Transverse colon (tissue), 4 donors: Measurements from ENCODE around the gene ASH1L. TPM values are rescaled to one million over a fixed set of nuclear protein-coding genes. Genes with fewer than 3 reads are reported as not detected.
"Not testable (repeated sequence)": the region's sequence is repeated elsewhere in the genome, so short reads cannot be mapped to it uniquely, and the experiment has no call there.

Experiments
- DNase-seq: peaks from one replicate; pipeline ENCODE4 v3.0.0-alpha.2; 2019
- H3K27ac ChIP-seq, 4 donors: fragments of 200-600 bp; sonication (generic); 2 replicates each; pipeline ENCODE4 v1.5.1; 2016 to 2018; ENCODE audit warnings: inconsistent platforms in 4 of 4
- H3K27me3 ChIP-seq: fragments of 200-600 bp; sonication (generic); 2 replicates; pipeline ENCODE4 v1.5.1; 2017; ENCODE audit warnings: inconsistent platforms
- H3K36me3 ChIP-seq, 4 donors: fragments of 200-600 bp; sonication (generic); 2 replicates each; pipeline ENCODE4 v1.5.1; 2017 to 2019; ENCODE audit warnings: inconsistent platforms in 4 of 4
- H3K4me1 ChIP-seq, 4 donors: fragments of 200-600 bp; sonication (generic); 2 replicates each; pipeline ENCODE4 v1.5.1; 2017 to 2020; ENCODE audit warnings: inconsistent platforms in 4 of 4
- H3K4me3 ChIP-seq, 4 donors: fragments of 200-600 bp; sonication (generic); 1 replicate in 1 of 4; 2 replicates in 3 of 4; pipeline versions ENCODE4 v1.5.1 to v1.6.1; 2017 to 2019; ENCODE audit warnings: inconsistent platforms in 4 of 4
- H3K9me3 ChIP-seq, 2 donors: fragments of 200-600 bp; sonication (generic); 2 replicates each; pipeline ENCODE4 v1.5.1; 2017 to 2019; ENCODE audit warnings: inconsistent platforms in 2 of 2
- EP300 ChIP-seq: sonication (generic); formaldehyde crosslinking; IDR thresholded peaks from one replicate; pipeline ENCODE4 v1.6.1; 2017; ENCODE audit warnings: antibody characterized with exemption, low read depth
- POLR2A ChIP-seq: fragments of 450-650 bp; IDR thresholded peaks from one replicate; pipeline ENCODE4 v1.6.1; 2016; ENCODE audit warnings: antibody characterized with exemption, mild to moderate bottlenecking, moderate library complexity
- POLR2AphosphoS5 ChIP-seq, 3 donors: sonication (generic); formaldehyde crosslinking; IDR thresholded peaks; one replicate each; pipeline ENCODE4 v1.6.1; 2016; ENCODE audit warnings: antibody characterized with exemption in 3 of 3
- WGBS, 2 donors: methylation state at CpG; one replicate each; pipeline ENCODE4 v1.1.5; 2018; ENCODE audit warnings: low coverage in 1 of 2; 5-methylcytosine and 5-hydroxymethylcytosine counted together
- in situ Hi-C, 4 donors: fragments of 200-750 bp; cut with MboI; loops; one replicate each; pipeline versions ENCODE4 v1.15.0 to v1.15.1; 2017; ENCODE audit warnings: low sequenced_read_pairs in 3 of 4, low pct_ligation_motif_present in 1 of 4, low pct_unique_long_range_greater_than_20kb in 1 of 4
- intact Hi-C: fragments of 100-400 bp; cut with DNase I; formaldehyde crosslinking; loops from one replicate; pipeline ENCODE4 v1.15.1; 2023; ENCODE audit warnings: low total_unique reads
- total RNA-seq, 4 donors: library from RNA; depleted of rRNA; stranded (reverse); fragments of >200 nt; gene quantifications; one replicate each; pipeline ENCODE4 v1.1.0, GENCODE V29; 2016
- TF ChIP-seq, protein P1 (sequence below), 5 experiments: fragments of 200-600 bp in 3 of 5; fragments of 450-650 bp in 2 of 5; sonication (generic) in 3 of 5; IDR thresholded peaks; 1 replicate in 2 of 5; 2 replicates in 3 of 5; pipeline ENCODE4 v1.5.1; 2016 to 2017; ENCODE audit warnings: antibody characterized with exemption in 5 of 5, inconsistent platforms in 3 of 5, mild to moderate bottlenecking in 2 of 5, moderate library complexity in 1 of 5

ASH1L gene
- total RNA-seq, 4 donors from 2014 or later: 47.4 to 206 (median 89.1) TPM

DNA sequence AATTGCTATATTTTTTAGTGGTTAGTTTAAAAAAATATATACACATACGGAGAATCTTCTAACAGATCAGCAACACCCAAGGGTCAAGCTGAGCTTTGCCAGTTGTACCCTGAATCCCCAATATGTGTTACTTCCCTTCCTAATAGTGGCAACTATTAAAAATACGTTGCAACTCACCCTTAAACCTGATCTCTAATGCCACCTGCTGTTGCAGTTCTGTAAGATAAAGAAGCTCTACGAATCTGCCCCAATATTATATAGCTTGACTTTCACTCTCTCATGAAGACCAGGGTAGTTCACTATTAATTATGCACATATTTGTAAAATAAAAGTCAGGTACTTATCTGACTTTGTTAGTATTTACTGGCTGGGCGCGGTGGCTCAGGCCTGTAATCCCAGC, 58.4 kb downstream of the ASH1L start:
- no peak for TF ChIP-seq POLR2AphosphoS5 (IDR thresholded peaks at IDR 0.05)
- TF ChIP-seq, protein P1, sequence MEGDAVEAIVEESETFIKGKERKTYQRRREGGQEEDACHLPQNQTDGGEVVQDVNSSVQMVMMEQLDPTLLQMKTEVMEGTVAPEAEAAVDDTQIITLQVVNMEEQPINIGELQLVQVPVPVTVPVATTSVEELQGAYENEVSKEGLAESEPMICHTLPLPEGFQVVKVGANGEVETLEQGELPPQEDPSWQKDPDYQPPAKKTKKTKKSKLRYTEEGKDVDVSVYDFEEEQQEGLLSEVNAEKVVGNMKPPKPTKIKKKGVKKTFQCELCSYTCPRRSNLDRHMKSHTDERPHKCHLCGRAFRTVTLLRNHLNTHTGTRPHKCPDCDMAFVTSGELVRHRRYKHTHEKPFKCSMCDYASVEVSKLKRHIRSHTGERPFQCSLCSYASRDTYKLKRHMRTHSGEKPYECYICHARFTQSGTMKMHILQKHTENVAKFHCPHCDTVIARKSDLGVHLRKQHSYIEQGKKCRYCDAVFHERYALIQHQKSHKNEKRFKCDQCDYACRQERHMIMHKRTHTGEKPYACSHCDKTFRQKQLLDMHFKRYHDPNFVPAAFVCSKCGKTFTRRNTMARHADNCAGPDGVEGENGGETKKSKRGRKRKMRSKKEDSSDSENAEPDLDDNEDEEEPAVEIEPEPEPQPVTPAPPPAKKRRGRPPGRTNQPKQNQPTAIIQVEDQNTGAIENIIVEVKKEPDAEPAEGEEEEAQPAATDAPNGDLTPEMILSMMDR (IDR thresholded peaks at IDR 0.05): peak in 2 of 5 experiments; percentile 12 to 33
- in situ Hi-C loops: no loop called here
- H3K4me3 ChIP-seq: no peak overlapping the region
- intact Hi-C loops: no loop called here
- DNase-seq: no peak
- 62 to 66% methylated on average over 5 of the region's 5 CpGs for WGBS, 2 donors
- H3K36me3 ChIP-seq: no peaks in the 10 kb centered on the region
- H3K9me3 ChIP-seq: no peaks in the 10 kb centered on the region
- no peaks in the 10 kb centered on the region for H3K27me3 ChIP-seq
- H3K4me1 ChIP-seq: peaks cover 7 to 38% (median 20%) of the 10 kb centered on the region in 4 donors
- H3K27ac ChIP-seq: no peak overlapping the region

DNA sequence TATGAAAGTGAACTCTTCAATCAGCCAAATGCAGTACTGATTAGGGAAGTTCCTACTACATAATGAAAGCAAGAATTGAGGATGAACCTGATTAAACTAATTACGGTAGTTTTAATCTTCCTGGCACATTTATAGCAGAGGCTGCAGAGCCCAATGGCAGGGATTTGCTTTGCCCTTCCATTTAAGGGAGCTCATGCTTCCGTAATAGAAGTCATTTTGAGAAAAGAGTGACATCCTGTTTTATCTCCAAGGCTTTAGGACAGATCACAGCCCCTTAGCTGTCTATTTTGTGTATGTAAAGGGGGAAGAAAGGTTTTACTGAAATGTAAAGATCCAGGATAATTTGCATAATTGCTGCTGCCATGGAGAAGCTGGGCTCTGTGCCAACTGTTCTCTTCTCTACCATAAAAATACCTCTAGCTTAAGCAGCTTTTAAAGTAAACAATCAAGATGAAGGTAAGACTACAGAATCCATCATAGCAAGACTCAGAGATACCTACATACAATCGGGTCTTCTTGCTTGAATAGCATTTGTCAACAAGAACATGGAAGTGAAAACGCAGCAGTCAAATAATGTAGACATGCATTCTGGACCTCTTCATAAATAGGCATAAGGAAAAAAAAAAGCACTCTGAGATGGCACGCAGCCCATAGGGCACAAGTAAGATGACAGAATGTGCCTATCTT, 62.5 kb downstream of the ASH1L start:
- TF ChIP-seq EP300 (no peak), POLR2A (no peak), POLR2AphosphoS5 (IDR thresholded peaks at IDR 0.05) (peak in 1 of 3 donors; percentile 17)
- TF ChIP-seq, protein P1 (IDR thresholded peaks at IDR 0.05): no peak
- H3K27me3 ChIP-seq: no peaks in the 10 kb centered on the region
- H3K4me3 ChIP-seq: no peak overlapping the region
- H3K4me1 ChIP-seq: peaks cover 7 to 27% (median 16%) of the 10 kb centered on the region in 4 donors
- H3K36me3 ChIP-seq: no peaks in the 10 kb centered on the region
- H3K27ac ChIP-seq: peak overlapping the region in 3 of 4 donors; percentile 4 to 39 (median 13)
- peak; percentile 67 for DNase-seq
- intact Hi-C loops: no loop called here
- no peaks in the 10 kb centered on the region for H3K9me3 ChIP-seq
- in situ Hi-C loops: no loop called here
- WGBS, 2 donors: 37 to 51% methylated on average over 5 of the region's 5 CpGs

DNA sequence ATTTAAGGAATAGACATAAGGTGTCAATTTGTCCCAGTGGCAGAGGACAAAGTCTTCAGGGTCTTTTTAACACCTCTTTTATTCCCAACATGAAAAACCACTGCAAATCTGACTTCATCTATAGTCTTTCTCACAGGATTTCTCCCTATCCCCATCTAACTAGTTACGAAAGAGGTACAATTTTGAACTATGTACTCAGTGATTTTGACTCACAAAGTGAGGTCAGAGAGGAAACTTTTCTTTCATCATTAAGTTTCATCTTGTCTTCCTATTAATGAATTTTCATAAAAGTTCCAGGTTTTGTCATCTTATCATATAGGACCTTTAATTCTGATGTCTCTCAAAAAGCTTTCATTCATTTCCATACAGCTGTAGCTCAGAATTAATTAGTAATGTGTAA, 63.3 kb downstream of the ASH1L start:
- Histone ChIP-seq H3K4me3 (no peak overlapping the region), H3K27ac (no peak overlapping the region), H3K4me1 (peaks cover 7 to 36% (median 19%) of the 10 kb centered on the region in 4 donors), H3K27me3 (no peaks in the 10 kb centered on the region), H3K9me3 (no peaks in the 10 kb centered on the region), H3K36me3 (no peaks in the 10 kb centered on the region)
- 90 to 95% methylated on average over 1 of the region's 1 CpG for WGBS, 2 donors
- no peak for DNase-seq
- in situ Hi-C loops (no loop called here), intact Hi-C loops (no loop called here)
- TF ChIP-seq POLR2A: no peak
- TF ChIP-seq POLR2AphosphoS5 (IDR thresholded peaks at IDR 0.05): no peak
- TF ChIP-seq EP300: no peak
- TF ChIP-seq, protein P1 (IDR thresholded peaks at IDR 0.05): no peak

DNA sequence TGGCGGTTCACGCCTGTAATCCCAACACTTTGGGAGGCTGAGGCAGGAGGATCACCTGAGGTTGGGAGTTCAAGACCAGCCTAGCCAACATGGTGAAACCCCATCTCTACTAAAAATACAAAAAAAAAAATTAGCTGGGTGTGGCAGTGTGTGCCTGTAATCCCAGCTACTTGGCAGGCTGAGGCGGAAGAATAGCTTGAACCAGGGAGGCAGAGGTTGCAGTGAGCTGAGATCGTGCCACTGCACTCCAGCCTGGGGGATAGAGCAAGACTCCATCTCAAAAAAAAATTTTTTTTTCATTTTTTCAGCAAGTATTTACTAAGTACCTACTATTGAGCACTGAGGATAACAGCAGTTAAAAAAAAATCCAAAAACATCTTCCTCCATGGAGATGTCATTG, 69.0 kb downstream of the ASH1L start:
- H3K27me3 ChIP-seq, H3K36me3 ChIP-seq, intact Hi-C loops, H3K27ac ChIP-seq, in situ Hi-C loops, H3K9me3 ChIP-seq, H3K4me3 ChIP-seq: not testable (repeated sequence)
- peaks cover 0 to 17% (median 6%) of the 10 kb centered on the region in 4 donors for H3K4me1 ChIP-seq
- WGBS, 2 donors: 77 to 100% methylated on average over 2 to 4 of the region's 4 CpGs
- peak; percentile 27 for DNase-seq

DNA sequence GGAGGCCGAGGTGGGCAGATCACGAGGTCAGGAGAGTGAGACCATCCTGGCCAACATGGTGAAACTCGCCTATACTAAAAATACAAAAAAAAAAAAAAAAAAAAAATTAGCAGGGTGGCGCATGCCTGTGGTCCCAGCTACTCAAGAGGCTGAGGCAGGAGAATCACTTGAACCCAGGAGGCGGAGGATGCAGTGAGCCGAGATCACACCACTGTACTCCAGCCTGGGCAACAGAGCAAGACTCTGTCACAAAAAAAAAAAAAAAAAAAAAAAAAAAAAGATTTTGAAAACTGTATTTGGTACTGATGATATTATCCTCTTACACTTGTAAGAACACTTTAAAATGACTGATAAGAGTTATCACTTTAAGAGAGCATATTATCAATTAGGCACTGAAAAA, 74.2 kb downstream of the ASH1L start:
- H3K4me1 ChIP-seq: peaks cover 0 to 21% (median 5%) of the 10 kb centered on the region in 4 donors
- in situ Hi-C loops, H3K27ac ChIP-seq, H3K4me3 ChIP-seq, DNase-seq, H3K27me3 ChIP-seq, H3K9me3 ChIP-seq, H3K36me3 ChIP-seq, intact Hi-C loops: not testable (repeated sequence)
- WGBS, 2 donors: 92 to 100% methylated on average over 4 to 6 of the region's 6 CpGs
